GM19035 (cell line): ENCODE results near the gene RYR2.
A peak's percentile ranks its signal among the peaks of the same experiment; 100 is the strongest.
"Not testable (repeated sequence)": the region's sequence is repeated elsewhere in the genome, so short reads cannot be mapped to it uniquely, and the experiment has no call there.

ENCODE experiments used
- ATAC-seq: cut with Tn5 transposase; IDR thresholded peaks from one replicate; pipeline ENCODE4 v1.9.1; 2021; ENCODE audit not compliant: unreplicated experiment

RYR2 gene

GRCh38 chr1:237763751-237764150 lies 721.8 kb downstream of the RYR2 start:
- no peak for ATAC-seq

GRCh38 chr1:237769916-237770315 lies 727.9 kb downstream of the RYR2 start:
- no peak for ATAC-seq

GRCh38 chr1:237772009-237772408 lies 730.0 kb downstream of the RYR2 start:
- ATAC-seq = no peak

GRCh38 chr1:237774246-237774645 lies 732.3 kb downstream of the RYR2 start:
- no peak for ATAC-seq

GRCh38 chr1:237779356-237779755 lies 737.4 kb downstream of the RYR2 start:
- ATAC-seq = no peak

GRCh38 chr1:237786066-237786719 lies 744.2 kb downstream of the RYR2 start:
- no peak for ATAC-seq

GRCh38 chr1:237788069-237788468 lies 746.1 kb downstream of the RYR2 start:
- ATAC-seq = no peak

- no peak for ATAC-seq
Measured at GRCh38 chr1:237789619-237790018, 747.6 kb downstream of the RYR2 start.

- no peak for ATAC-seq
Measured at GRCh38 chr1:237791592-237791991, 749.6 kb downstream of the RYR2 start.

GRCh38 chr1:237792149-237792548 lies 750.2 kb downstream of the RYR2 start:
- ATAC-seq = no peak

GRCh38 chr1:237792726-237793125 lies 750.7 kb downstream of the RYR2 start:
- ATAC-seq = no peak

GRCh38 chr1:237794071-237794470 lies 752.1 kb downstream of the RYR2 start:
- no peak for ATAC-seq

- no peak for ATAC-seq
Measured at GRCh38 chr1:237795558-237795957, 753.6 kb downstream of the RYR2 start.

- ATAC-seq = peak; percentile 98
Measured at GRCh38 chr1:237799762-237800474, 757.9 kb downstream of the RYR2 start.

GRCh38 chr1:237804516-237804915 lies 762.5 kb downstream of the RYR2 start:
- ATAC-seq = no peak

GRCh38 chr1:237809099-237809498 lies 767.1 kb downstream of the RYR2 start:
- no peak for ATAC-seq

GRCh38 chr1:237811633-237812032 lies 769.6 kb downstream of the RYR2 start:
- ATAC-seq = no peak

- ATAC-seq = no peak
Measured at GRCh38 chr1:237812061-237812460, 770.1 kb downstream of the RYR2 start.

GRCh38 chr1:237814319-237814924 lies 772.4 kb downstream of the RYR2 start:
- ATAC-seq = no peak

GRCh38 chr1:237817277-237817676 lies 775.3 kb downstream of the RYR2 start:
- no peak for ATAC-seq

- not testable (repeated sequence) for ATAC-seq
Measured at GRCh38 chr1:237820634-237821033, 778.6 kb downstream of the RYR2 start.

GRCh38 chr1:237832858-237833257 lies 790.9 kb downstream of the RYR2 start:
- no peak for ATAC-seq
